Stimulated activated naive CD8-positive, alpha-beta T cell treated with anti-CD3 and anti-CD28 coated beads, Interleukin-15, Interleukin-2, amounts not matched to agents 100 ng/mL and 50 ng/mL, for 24 hours (primary cell): ENCODE measurements around the gene NEDD9.

Experiments
- H3K27ac Mint-ChIP-seq: one replicate; pipeline ENCODE4 v1.8.0; 2021; ENCODE audit warnings: mild to moderate bottlenecking, mixed read lengths
- H3K27me3 Mint-ChIP-seq: one replicate; pipeline ENCODE4 v1.8.0; 2021; ENCODE audit warnings: mixed read lengths
- H3K36me3 Mint-ChIP-seq: one replicate; pipeline ENCODE4 v1.8.0; 2021; ENCODE audit warnings: low read depth, mixed read lengths
- H3K4me1 Mint-ChIP-seq: one replicate; pipeline ENCODE4 v1.8.0; 2021; ENCODE audit warnings: low read depth, mixed read lengths
- H3K4me3 Mint-ChIP-seq: one replicate; pipeline ENCODE4 v1.8.0; 2021; ENCODE audit warnings: mild to moderate bottlenecking, mixed read lengths
- H3K9me3 Mint-ChIP-seq: one replicate; pipeline ENCODE4 v1.8.0; 2021; ENCODE audit warnings: mixed read lengths

NEDD9 gene

GRCh38 chr6:11245381-11246256 lies 13.2 kb upstream of the NEDD9 start:
- Mint-ChIP-seq H3K9me3 (peaks cover 9% of the 10 kb centered on the region), H3K27me3 (no peaks in the 10 kb centered on the region), H3K4me1 (peaks cover 16% of the 10 kb centered on the region), H3K27ac (peak overlapping the region; percentile 24), H3K36me3 (peaks cover 53% of the 10 kb centered on the region), H3K4me3 (no peak overlapping the region)

DNA sequence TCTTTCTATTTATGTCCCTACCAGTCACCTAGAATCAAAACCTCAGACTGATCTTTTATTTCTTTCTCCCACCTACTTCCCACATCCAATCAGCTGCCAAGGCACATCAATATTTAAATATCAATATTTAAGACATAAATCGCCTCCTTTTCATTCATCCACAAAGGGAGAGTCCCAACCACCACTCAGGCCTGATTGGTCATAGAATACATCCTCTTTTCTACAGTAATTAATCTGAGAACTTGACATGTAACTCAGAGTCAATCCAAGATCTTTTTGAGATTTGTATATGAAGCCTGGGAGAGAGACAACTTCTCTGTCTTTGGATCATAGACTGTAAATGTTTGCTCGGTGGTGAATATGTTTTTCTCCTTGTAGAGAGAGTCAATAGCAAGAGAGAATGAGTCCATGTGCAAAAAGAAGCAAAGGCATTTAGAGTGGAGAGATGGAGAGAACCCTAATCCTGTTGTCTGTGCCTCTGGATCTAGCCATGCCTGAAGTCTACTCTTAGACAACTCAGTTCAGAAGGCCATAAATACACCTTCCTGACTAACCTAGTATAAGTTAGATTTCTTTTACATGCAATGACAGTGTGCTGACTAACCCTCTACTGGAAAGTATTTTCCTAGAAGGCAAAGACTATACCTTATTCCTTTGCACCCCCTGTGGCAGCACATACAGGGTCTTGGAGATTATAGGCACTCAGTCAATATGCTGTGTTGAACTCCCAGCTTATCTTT lies 12.1 kb upstream of the NEDD9 start:
- Mint-ChIP-seq H3K9me3 (peaks cover 7% of the 10 kb centered on the region), H3K27me3 (no peaks in the 10 kb centered on the region), H3K4me3 (no peak overlapping the region), H3K4me1 (peaks cover 16% of the 10 kb centered on the region), H3K36me3 (peaks cover 43% of the 10 kb centered on the region), H3K27ac (peak overlapping the region; percentile 28)

DNA sequence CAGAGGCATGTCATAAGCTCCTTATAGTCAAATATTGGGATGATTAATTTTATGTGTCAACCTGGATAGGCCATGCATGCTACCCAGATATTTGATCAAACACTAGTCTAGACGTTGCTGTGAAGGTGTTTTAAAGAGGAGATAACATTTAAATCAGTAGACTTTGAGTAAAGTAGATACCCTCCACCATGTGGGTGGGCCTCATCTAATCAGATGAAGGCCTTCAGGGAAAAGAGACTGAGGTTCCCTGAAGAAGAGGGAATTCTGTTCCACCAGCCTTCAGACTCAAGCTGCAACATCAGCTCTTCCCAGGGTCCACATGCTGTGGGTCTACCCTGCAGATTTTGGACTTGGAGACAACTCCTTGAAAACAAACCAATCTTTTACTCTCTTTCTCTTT lies 11.4 kb upstream of the NEDD9 start:
- no peaks in the 10 kb centered on the region for H3K27me3 Mint-ChIP-seq
- H3K27ac Mint-ChIP-seq: peak overlapping the region; percentile 28
- no peak overlapping the region for H3K4me3 Mint-ChIP-seq
- H3K4me1 Mint-ChIP-seq: peaks cover 16% of the 10 kb centered on the region
- peaks cover 36% of the 10 kb centered on the region for H3K36me3 Mint-ChIP-seq
- peaks cover 2% of the 10 kb centered on the region for H3K9me3 Mint-ChIP-seq

DNA sequence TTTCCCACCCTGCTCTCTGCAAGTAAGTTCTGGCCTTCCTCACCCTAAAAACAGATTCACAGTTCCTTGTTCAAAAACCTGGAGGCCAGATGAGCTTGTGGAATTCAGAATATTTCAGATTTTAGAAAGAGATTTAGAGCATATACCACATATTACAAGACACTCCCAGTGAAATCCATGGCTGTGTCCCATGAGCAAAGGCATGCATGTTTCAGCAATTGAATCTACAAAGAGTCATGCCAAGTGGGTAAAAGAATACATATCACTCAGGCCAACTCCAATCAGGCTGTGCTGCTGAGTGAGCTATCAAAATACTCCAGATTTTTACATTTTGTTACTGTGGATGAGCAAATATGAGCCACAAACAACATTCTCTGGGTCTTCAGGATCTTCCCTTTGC lies 10.2 kb upstream of the NEDD9 start:
- Mint-ChIP-seq H3K4me1 (peaks cover 18% of the 10 kb centered on the region), H3K27me3 (no peaks in the 10 kb centered on the region), H3K27ac (no peak overlapping the region), H3K36me3 (peaks cover 36% of the 10 kb centered on the region), H3K4me3 (no peak overlapping the region), H3K9me3 (no peaks in the 10 kb centered on the region)

DNA sequence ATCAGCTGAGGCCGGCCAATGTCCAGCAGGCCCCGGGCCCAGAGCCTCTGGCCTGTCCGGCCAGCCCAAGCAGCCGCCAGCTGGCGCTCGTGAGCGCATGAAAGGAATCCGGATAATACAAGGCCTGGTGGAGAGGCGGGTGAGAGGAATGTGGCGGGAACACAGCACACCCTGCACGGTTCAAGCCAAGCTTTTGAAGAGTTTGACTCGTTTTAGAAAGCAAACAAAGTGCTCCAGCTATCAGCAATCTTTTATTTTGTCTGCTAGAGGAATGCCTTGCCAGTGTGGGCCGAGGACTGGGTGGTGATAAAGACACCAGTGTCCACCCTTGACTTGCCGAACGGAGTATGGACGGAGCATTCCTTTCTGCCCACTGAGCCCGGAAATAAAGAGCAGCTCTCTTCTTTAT lies 9.3 kb upstream of the NEDD9 start:
- Mint-ChIP-seq H3K9me3 (no peaks in the 10 kb centered on the region), H3K4me1 (peaks cover 27% of the 10 kb centered on the region), H3K27me3 (no peaks in the 10 kb centered on the region), H3K27ac (no peak overlapping the region), H3K4me3 (no peak overlapping the region), H3K36me3 (peaks cover 27% of the 10 kb centered on the region)

GRCh38 chr6:11241154-11241792 lies 8.8 kb upstream of the NEDD9 start:
- H3K4me1 Mint-ChIP-seq: peaks cover 33% of the 10 kb centered on the region

GRCh38 chr6:11237956-11238355 lies 5.5 kb upstream of the NEDD9 start:
- Mint-ChIP-seq H3K9me3 (no peaks in the 10 kb centered on the region), H3K4me3 (no peak overlapping the region), H3K36me3 (peaks cover 12% of the 10 kb centered on the region), H3K4me1 (peaks cover 41% of the 10 kb centered on the region), H3K27me3 (no peaks in the 10 kb centered on the region), H3K27ac (no peak overlapping the region)

More at GRCh38 chr6:11241154-11241792, 8.8 kb upstream of the NEDD9 start:
- Mint-ChIP-seq H3K27me3 (no peaks in the 10 kb centered on the region), H3K4me3 (no peak overlapping the region), H3K9me3 (no peaks in the 10 kb centered on the region), H3K36me3 (peaks cover 27% of the 10 kb centered on the region), H3K27ac (no peak overlapping the region)

- H3K4me1 Mint-ChIP-seq: peaks cover 47% of the 10 kb centered on the region
- no peak overlapping the region for H3K27ac Mint-ChIP-seq
- H3K9me3 Mint-ChIP-seq: no peaks in the 10 kb centered on the region
- H3K4me3 Mint-ChIP-seq: no peak overlapping the region
- H3K27me3 Mint-ChIP-seq: no peaks in the 10 kb centered on the region
- H3K36me3 Mint-ChIP-seq: peaks cover 6% of the 10 kb centered on the region
Measured at GRCh38 chr6:11237428-11237827, 5.0 kb upstream of the NEDD9 start.

- H3K27me3 Mint-ChIP-seq: no peaks in the 10 kb centered on the region
- H3K9me3 Mint-ChIP-seq: no peaks in the 10 kb centered on the region
- H3K27ac Mint-ChIP-seq: peak overlapping the region; percentile 63
- peaks cover 5% of the 10 kb centered on the region for H3K36me3 Mint-ChIP-seq
- peaks cover 50% of the 10 kb centered on the region for H3K4me1 Mint-ChIP-seq
- H3K4me3 Mint-ChIP-seq: peak overlapping the region; percentile 12
Measured at GRCh38 chr6:11236915-11237314, 4.4 kb upstream of the NEDD9 start.

- H3K4me3 Mint-ChIP-seq: peak overlapping the region; percentile 12
- H3K36me3 Mint-ChIP-seq: peaks cover 5% of the 10 kb centered on the region
- no peaks in the 10 kb centered on the region for H3K9me3 Mint-ChIP-seq
- peaks cover 57% of the 10 kb centered on the region for H3K4me1 Mint-ChIP-seq
- H3K27ac Mint-ChIP-seq: peak overlapping the region; percentile 63
- H3K27me3 Mint-ChIP-seq: no peaks in the 10 kb centered on the region
Measured at GRCh38 chr6:11236076-11236750, 3.7 kb upstream of the NEDD9 start.

- Mint-ChIP-seq H3K4me3 (no peak overlapping the region), H3K27ac (no peak overlapping the region), H3K9me3 (no peaks in the 10 kb centered on the region), H3K4me1 (peaks cover 68% of the 10 kb centered on the region), H3K27me3 (no peaks in the 10 kb centered on the region), H3K36me3 (peaks cover 5% of the 10 kb centered on the region)
Measured at GRCh38 chr6:11235062-11235461, 2.6 kb upstream of the NEDD9 start.

GRCh38 chr6:11233673-11234573 lies 1.5 kb upstream of the NEDD9 start:
- Mint-ChIP-seq H3K9me3 (no peaks in the 10 kb centered on the region), H3K27ac (peak overlapping the region; percentile 95), H3K27me3 (no peaks in the 10 kb centered on the region), H3K36me3 (peaks cover 12% of the 10 kb centered on the region), H3K4me1 (peaks cover 77% of the 10 kb centered on the region), H3K4me3 (peak overlapping the region; percentile 83)

DNA sequence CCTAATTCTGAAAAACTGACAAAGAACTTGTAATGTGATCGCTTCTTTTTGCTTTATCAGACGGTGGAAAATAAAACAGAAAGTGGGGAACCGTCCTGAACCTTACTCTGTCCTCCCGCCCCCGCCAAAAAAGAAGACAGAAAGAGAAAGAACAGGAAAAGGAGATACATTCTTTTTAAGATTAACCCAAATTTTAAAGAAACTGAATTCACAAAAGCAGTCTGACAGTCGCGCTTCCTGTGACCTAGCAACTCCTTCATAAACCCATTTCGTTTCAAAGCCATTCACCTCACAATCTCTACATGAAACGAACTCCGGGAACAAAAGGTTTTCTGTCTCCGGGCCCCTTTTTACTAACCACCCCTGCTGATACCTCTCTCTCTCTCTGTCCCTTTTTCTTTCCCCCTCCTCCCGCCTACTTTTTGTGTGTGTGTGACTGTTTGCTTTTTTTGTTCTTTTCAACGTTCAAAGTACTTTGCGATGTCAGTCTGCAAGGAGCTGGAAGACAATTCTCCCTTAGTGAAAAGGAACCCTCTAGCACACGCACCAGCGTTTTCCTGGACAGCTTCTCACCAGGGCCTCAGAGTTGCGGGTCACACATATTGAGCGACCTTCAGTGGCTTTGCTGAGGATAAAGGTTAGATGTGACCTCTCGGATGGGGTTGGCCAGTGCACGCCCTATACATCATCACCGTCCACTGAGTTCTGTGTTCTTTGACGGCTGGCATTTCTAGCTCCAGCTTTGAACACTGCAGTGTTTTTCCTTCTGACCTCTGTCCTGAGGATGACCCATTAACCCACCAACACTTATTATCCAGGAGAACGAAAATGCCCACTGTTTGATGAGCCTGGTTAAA lies 530 bp upstream of the NEDD9 start:
- peak overlapping the region; percentile 83 for H3K4me3 Mint-ChIP-seq
- H3K9me3 Mint-ChIP-seq: no peaks in the 10 kb centered on the region
- peak overlapping the region; percentile 95 for H3K27ac Mint-ChIP-seq
- H3K4me1 Mint-ChIP-seq: peaks cover 79% of the 10 kb centered on the region
- peaks cover 9% of the 10 kb centered on the region for H3K36me3 Mint-ChIP-seq
- no peaks in the 10 kb centered on the region for H3K27me3 Mint-ChIP-seq
